ENCODE measurements around the gene MAP2.

MAP2 gene

DNA sequence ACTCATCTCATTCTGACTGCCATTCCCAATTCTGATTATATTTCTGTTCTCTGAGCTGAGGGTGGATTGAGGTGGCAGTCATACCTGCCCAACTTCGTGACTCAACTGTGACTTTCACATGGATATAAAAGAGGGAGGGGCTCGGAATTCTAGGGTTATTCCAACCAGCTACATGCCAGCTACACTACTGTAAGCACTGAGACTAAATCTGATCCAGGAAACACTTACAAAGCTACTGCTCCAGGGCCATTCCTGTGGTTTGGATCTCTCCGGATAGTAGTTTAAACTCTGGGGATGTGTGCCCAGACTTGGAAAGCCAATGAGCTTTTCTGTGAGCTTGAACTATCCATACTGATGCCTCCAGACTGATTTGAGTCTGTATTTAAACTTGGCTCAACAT lies 7.9 kb downstream of the MAP2 start:
- CTCF ChIA-PET: interaction anchor here (0.8 kb wide), 1 partner anchor 97 kb away, joined by 3 read pairs; no protein-coding TSS in a partner anchor
- TF ChIP-seq, protein P1, sequence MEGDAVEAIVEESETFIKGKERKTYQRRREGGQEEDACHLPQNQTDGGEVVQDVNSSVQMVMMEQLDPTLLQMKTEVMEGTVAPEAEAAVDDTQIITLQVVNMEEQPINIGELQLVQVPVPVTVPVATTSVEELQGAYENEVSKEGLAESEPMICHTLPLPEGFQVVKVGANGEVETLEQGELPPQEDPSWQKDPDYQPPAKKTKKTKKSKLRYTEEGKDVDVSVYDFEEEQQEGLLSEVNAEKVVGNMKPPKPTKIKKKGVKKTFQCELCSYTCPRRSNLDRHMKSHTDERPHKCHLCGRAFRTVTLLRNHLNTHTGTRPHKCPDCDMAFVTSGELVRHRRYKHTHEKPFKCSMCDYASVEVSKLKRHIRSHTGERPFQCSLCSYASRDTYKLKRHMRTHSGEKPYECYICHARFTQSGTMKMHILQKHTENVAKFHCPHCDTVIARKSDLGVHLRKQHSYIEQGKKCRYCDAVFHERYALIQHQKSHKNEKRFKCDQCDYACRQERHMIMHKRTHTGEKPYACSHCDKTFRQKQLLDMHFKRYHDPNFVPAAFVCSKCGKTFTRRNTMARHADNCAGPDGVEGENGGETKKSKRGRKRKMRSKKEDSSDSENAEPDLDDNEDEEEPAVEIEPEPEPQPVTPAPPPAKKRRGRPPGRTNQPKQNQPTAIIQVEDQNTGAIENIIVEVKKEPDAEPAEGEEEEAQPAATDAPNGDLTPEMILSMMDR (conservative IDR thresholded peaks at IDR 0.05; ENCODE audit: low read depth): no peak
- no peak overlapping the region for H3K27ac ChIP-seq
- POLR2A ChIA-PET (ENCODE audit: low non-redundant PET): no interaction called here
- peak; percentile 75 for DNase-seq (ENCODE audit: low spot score)

DNA sequence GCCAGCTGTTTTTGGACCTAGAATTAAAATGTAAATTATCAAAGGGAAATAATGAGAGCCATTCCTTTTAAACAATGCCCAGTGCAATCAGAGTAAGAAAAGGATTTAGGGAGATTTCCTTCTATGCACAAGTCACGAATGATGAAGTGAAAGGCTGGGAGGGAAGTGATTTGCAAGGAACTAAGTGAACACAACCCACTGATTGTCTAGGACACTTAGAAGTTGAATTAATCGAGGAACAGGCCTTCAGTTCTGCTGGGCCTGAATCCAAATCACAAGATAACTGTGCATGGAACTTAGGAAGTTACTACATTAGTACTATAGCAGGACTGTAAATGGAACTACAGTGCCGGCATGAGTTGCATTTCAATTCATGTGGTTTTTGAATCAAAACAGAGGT lies 17.7 kb downstream of the MAP2 start:
- no peak for DNase-seq (ENCODE audit: low spot score)
- TF ChIP-seq, protein P1 (conservative IDR thresholded peaks at IDR 0.05; ENCODE audit: low read depth): no peak
- ChIA-PET CTCF (interaction anchor here (0.6 kb wide), 2 partner anchors 18 to 975 kb away, joined by 3 to 4 read pairs; partner anchors contain the start of gene MAP2), POLR2A (ENCODE audit: low non-redundant PET) (no interaction called here)
- no peak overlapping the region for H3K27ac ChIP-seq

DNA sequence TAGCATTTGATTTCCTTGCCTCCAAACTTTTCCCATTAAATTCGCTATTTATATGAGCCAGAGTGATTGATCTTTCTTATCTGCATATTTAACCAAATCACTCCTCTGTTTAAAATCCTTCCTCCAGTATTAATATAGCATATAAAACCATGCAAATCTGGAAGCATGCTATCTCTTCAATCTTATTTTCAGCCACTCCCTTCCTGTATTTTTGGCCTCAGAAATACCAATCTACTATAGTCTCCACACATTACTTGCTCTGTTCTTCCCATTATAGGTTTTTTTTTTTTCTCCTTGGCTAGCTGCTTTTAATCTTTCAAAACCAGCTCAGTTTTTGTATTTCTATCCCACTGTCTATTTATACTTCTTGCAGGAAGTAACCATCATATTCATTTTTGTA lies 19.1 kb downstream of the MAP2 start:
- DNase-seq (ENCODE audit: low spot score): no peak
- CTCF ChIA-PET: no interaction called here
- POLR2A ChIA-PET (ENCODE audit: low non-redundant PET): no interaction called here
- no peak overlapping the region for H3K27ac ChIP-seq
- TF ChIP-seq, protein P1 (conservative IDR thresholded peaks at IDR 0.05; ENCODE audit: low read depth): no peak

DNA sequence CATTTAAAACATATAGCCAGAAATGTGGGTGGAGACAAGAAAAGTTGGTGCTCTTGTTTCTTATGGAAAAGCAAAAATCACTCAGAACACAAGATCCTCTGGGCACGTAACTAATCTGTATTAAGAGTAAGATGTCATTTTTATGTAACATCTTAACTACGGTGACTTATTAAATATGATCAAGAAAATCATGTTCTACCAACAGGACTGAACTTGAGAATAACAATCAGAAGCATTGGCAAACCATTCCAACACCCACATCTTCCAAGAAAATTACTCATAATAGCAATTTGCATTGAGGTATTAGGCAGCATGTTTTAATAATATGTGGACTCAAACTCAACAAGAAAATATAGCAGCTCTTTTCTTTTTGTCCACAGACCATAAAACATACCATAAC lies 21.6 kb downstream of the MAP2 start:
- H3K27ac ChIP-seq: no peak overlapping the region
- POLR2A ChIA-PET (ENCODE audit: low non-redundant PET): no interaction called here
- DNase-seq (ENCODE audit: low spot score): no peak
- TF ChIP-seq, protein P1 (conservative IDR thresholded peaks at IDR 0.05; ENCODE audit: low read depth): no peak
- CTCF ChIA-PET: interaction anchor here (0.6 to 0.7 kb wide), 4 partner anchors 18 to 1271 kb away, joined by 3 to 6 read pairs (median 4); no protein-coding TSS in a partner anchor

DNA sequence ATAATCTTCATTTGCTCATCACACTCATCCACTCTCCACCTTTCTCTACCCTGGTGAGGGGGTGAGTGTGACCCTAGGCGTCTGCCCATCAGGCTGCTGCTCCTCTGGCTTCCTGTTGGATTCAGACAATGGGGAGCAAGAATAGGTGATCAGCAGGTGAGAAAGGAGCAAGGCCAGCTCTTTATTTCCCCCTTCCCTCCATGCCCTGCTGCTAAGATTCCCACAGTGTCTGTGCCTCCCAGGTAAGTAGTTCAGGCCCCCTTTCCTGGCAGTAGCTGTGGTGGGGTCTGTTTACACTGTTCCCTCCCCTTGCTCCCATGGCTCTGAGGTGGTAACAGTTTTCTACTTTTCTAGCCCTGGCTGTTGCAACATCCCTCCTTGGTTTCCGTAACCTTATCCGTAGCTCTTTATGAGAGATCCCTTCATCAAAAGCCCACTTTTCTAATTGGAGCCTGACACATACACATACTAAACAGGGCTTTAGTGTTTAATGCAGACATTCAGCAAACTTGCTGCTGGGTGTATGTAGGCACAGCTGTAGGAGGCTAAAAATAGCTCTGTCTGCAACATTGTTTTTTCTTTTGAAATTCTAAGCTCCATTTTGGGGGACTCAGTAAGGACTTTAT lies 27.5 kb downstream of the MAP2 start:
- no peak for DNase-seq (ENCODE audit: low spot score)
- CTCF ChIA-PET: no interaction called here
- POLR2A ChIA-PET (ENCODE audit: low non-redundant PET): no interaction called here
- H3K27ac ChIP-seq: no peak overlapping the region
- TF ChIP-seq, protein P1 (conservative IDR thresholded peaks at IDR 0.05; ENCODE audit: low read depth): no peak

DNA sequence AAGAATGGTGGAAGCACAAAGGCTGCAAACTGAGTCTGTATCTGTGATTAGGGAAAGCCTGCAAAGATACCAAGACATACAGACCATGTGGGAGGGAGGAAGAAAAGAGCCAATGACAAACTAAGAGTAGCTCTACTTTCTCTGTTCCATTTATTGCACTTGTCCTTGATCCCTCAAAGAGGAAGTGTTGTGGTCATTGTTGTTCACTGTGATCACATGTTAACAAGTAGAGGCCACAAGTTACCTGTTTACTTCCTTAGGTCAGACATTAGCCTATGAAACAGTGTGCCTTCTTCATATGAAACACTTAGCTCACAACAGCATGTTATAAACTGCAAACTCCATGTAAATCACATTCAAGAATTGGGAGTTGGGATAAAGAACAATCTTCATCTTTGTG lies 32.6 kb downstream of the MAP2 start:
- ChIA-PET POLR2A (ENCODE audit: low non-redundant PET) (no interaction called here), CTCF (no interaction called here)
- no peak for DNase-seq (ENCODE audit: low spot score)
- H3K27ac ChIP-seq: no peak overlapping the region
- TF ChIP-seq, protein P1 (conservative IDR thresholded peaks at IDR 0.05; ENCODE audit: low read depth): no peak

Data from RWPE1 (cell line).